Nephron progenitor cell (in vitro differentiated cells): ENCODE measurements around the gene BRICD5.
A peak's percentile ranks its signal among the peaks of the same experiment; 100 is the strongest.

Experiments used
- DNase-seq: peaks from one replicate; pipeline ENCODE4 v3.0.0; 2021
- H3K27ac Mint-ChIP-seq: 2 replicates; pipeline ENCODE4 v1.8.0; 2021; ENCODE audit warnings: mild to moderate bottlenecking, moderate library complexity, mixed read lengths
- H3K27me3 Mint-ChIP-seq: 2 replicates; pipeline ENCODE4 v1.8.0; 2021; ENCODE audit warnings: mild to moderate bottlenecking, low read depth, mixed read lengths; ENCODE audit not compliant: poor library complexity
- H3K36me3 Mint-ChIP-seq: 2 replicates; pipeline ENCODE4 v1.8.0; 2021; ENCODE audit warnings: low read depth, mixed read lengths
- H3K4me1 Mint-ChIP-seq: 2 replicates; pipeline ENCODE4 v1.8.0; 2021; ENCODE audit warnings: mixed read lengths
- H3K4me3 Mint-ChIP-seq: 2 replicates; pipeline ENCODE4 v1.8.0; 2021; ENCODE audit warnings: mild to moderate bottlenecking, moderate library complexity, mixed read lengths
- H3K9me3 Mint-ChIP-seq: 2 replicates; pipeline ENCODE4 v1.8.0; 2021; ENCODE audit warnings: mild to moderate bottlenecking, moderate library complexity, mixed read lengths
- CTCF ChIP-seq: fragments of 200-600 bp; sonication (generic); IDR thresholded peaks from 2 replicates; pipeline ENCODE4 v1.5.0; 2021; ENCODE audit warnings: antibody characterized with exemption

Gene BRICD5

GRCh38 chr16:2194852-2195321 lies 15.8 kb downstream of the BRICD5 start:
- peak; percentile 44 for DNase-seq
- TF ChIP-seq CTCF: peak; percentile 45
- Mint-ChIP-seq H3K4me3 (peak overlapping the region; percentile 67), H3K9me3 (no peaks in the 10 kb centered on the region), H3K27ac (no peak overlapping the region), H3K36me3 (no peaks in the 10 kb centered on the region), H3K27me3 (peaks cover 52% of the 10 kb centered on the region), H3K4me1 (peaks cover 23% of the 10 kb centered on the region)

GRCh38 chr16:2194166-2194834 lies 16.4 kb downstream of the BRICD5 start:
- no peak for TF ChIP-seq CTCF
- peak; percentile 65 for DNase-seq
- Mint-ChIP-seq H3K36me3 (no peaks in the 10 kb centered on the region), H3K27me3 (peaks cover 46% of the 10 kb centered on the region), H3K4me3 (peak overlapping the region; percentile 25), H3K27ac (no peak overlapping the region), H3K9me3 (no peaks in the 10 kb centered on the region), H3K4me1 (peaks cover 24% of the 10 kb centered on the region)

- peaks cover 21% of the 10 kb centered on the region for H3K27me3 Mint-ChIP-seq
- no peak overlapping the region for H3K4me3 Mint-ChIP-seq
- TF ChIP-seq CTCF: no peak
- H3K36me3 Mint-ChIP-seq: no peaks in the 10 kb centered on the region
- H3K9me3 Mint-ChIP-seq: no peaks in the 10 kb centered on the region
- no peak for DNase-seq
- H3K27ac Mint-ChIP-seq: no peak overlapping the region
- peaks cover 24% of the 10 kb centered on the region for H3K4me1 Mint-ChIP-seq
Observed at GRCh38 chr16:2191446-2191706, 19.3 kb downstream of the BRICD5 start.

- Mint-ChIP-seq H3K36me3 (no peaks in the 10 kb centered on the region), H3K27ac (no peak overlapping the region), H3K4me1 (peaks cover 24% of the 10 kb centered on the region), H3K9me3 (no peaks in the 10 kb centered on the region), H3K27me3 (peaks cover 21% of the 10 kb centered on the region), H3K4me3 (no peak overlapping the region)
- TF ChIP-seq CTCF: no peak
- DNase-seq: no peak
Observed at GRCh38 chr16:2190659-2191445, 19.8 kb downstream of the BRICD5 start.

- Mint-ChIP-seq H3K27ac (no peak overlapping the region), H3K4me1 (peaks cover 23% of the 10 kb centered on the region), H3K36me3 (no peaks in the 10 kb centered on the region), H3K4me3 (no peak overlapping the region), H3K27me3 (peaks cover 21% of the 10 kb centered on the region), H3K9me3 (no peaks in the 10 kb centered on the region)
- no peak for TF ChIP-seq CTCF
- DNase-seq: no peak
Observed at GRCh38 chr16:2190002-2190658, 20.5 kb downstream of the BRICD5 start.
